WERI-Rb-1 (cell line): Measurements from ENCODE around the gene ZNF81.
A peak's percentile ranks its signal among the peaks of the same experiment; 100 is the strongest.
"Not testable (repeated sequence)": the region's sequence is repeated elsewhere in the genome, so short reads cannot be mapped to it uniquely, and the experiment has no call there.

ENCODE experiments used
- DNase-seq: peaks from one replicate; pipeline ENCODE4 v3.0.0-alpha.2; 2020
- H3K27ac ChIP-seq: fragments of 250-450 bp; sonication (Bioruptor Pico); 2 replicates; pipeline ENCODE4 v1.5.1; 2020; ENCODE audit warnings: mild to moderate bottlenecking, moderate library complexity
- H3K27me3 ChIP-seq: fragments of 250-450 bp; sonication (Bioruptor Pico); 2 replicates; pipeline ENCODE4 v1.5.1; 2021; ENCODE audit warnings: mild to moderate bottlenecking, low read depth, moderate library complexity; ENCODE audit not compliant: insufficient read depth, severe bottlenecking
- H3K36me3 ChIP-seq: fragments of 250-450 bp; sonication (Bioruptor Pico); 2 replicates; pipeline ENCODE4 v1.5.1; 2020; ENCODE audit warnings: mild to moderate bottlenecking, moderate library complexity
- H3K4me3 ChIP-seq: 2 replicates; pipeline ENCODE4 v1.5.1; 2011; ENCODE audit warnings: low read depth, mild to moderate bottlenecking, control low read depth, low read length
- H3K9me3 ChIP-seq: fragments of 250-450 bp; sonication (Bioruptor Pico); 2 replicates; pipeline ENCODE4 v1.5.1; 2021; ENCODE audit warnings: mild to moderate bottlenecking, moderate library complexity; ENCODE audit not compliant: severe bottlenecking
- CTCF ChIP-seq: IDR thresholded peaks from 2 replicates; pipeline ENCODE4 v1.5.1; 2011; ENCODE audit warnings: low read depth, mild to moderate bottlenecking, control low read depth, inconsistent platforms, low read length

Gene ZNF81

DNA sequence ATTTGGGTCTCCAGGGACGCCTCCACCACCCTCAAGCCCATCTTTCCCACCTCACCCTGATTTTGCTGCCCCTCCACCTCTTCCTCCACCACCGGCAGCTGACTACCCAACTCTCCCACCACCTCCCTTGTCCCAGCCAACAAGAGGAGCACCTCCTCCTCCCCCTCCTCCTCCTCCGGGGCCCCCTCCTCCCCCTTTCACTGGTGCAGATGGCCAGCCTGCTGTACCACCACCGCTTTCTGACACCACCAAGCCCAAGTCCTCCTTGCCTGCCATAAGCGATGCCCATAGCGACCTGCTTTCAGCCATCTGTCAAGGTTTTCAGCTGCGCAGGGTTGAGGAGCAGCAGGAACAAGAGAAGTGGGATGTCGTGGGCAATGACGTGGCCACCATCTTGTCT, 32.4 kb upstream of the ZNF81 start:
- DNase-seq, result no peak
- Histone ChIP-seq H3K36me3 (no peaks in the 10 kb centered on the region), H3K9me3 (no peaks in the 10 kb centered on the region), H3K4me3 (no peak overlapping the region), H3K27me3 (peaks cover 7% of the 10 kb centered on the region), H3K27ac (no peak overlapping the region)
- no peak for TF ChIP-seq CTCF

GRCh38 chrX:47805844-47806243, 30.9 kb upstream of the ZNF81 start:
- H3K4me3 ChIP-seq, H3K9me3 ChIP-seq, H3K27me3 ChIP-seq, DNase-seq, H3K27ac ChIP-seq, H3K36me3 ChIP-seq: not testable (repeated sequence)

- not testable (repeated sequence) for H3K4me3 ChIP-seq, H3K27ac ChIP-seq, H3K27me3 ChIP-seq, H3K9me3 ChIP-seq, DNase-seq, H3K36me3 ChIP-seq
Observed at GRCh38 chrX:47806415-47807271, 30.1 kb upstream of the ZNF81 start.

DNA sequence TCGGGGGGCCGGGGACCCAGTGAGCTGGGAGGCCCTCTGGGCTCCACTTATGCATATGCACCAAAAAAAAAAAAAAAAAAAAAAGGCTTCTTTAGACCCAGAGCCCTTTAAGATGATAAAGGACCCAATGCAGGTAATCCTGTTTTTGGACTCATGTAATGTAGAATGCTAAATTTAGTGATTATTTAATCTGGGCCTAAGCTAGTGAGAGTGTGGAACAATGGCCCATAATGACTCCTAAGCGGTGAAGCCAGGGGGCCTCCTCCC, 29.5 kb upstream of the ZNF81 start:
- not testable (repeated sequence) for H3K36me3 ChIP-seq, H3K27ac ChIP-seq, DNase-seq, H3K4me3 ChIP-seq, H3K27me3 ChIP-seq, H3K9me3 ChIP-seq

- Histone ChIP-seq H3K36me3 (no peaks in the 10 kb centered on the region), H3K27ac (no peak overlapping the region), H3K9me3 (no peaks in the 10 kb centered on the region), H3K4me3 (no peak overlapping the region), H3K27me3 (peaks cover 7% of the 10 kb centered on the region)
- peak; percentile 43 for DNase-seq
- no peak for TF ChIP-seq CTCF
Observed at GRCh38 chrX:47807548-47807947, 29.2 kb upstream of the ZNF81 start.

DNA sequence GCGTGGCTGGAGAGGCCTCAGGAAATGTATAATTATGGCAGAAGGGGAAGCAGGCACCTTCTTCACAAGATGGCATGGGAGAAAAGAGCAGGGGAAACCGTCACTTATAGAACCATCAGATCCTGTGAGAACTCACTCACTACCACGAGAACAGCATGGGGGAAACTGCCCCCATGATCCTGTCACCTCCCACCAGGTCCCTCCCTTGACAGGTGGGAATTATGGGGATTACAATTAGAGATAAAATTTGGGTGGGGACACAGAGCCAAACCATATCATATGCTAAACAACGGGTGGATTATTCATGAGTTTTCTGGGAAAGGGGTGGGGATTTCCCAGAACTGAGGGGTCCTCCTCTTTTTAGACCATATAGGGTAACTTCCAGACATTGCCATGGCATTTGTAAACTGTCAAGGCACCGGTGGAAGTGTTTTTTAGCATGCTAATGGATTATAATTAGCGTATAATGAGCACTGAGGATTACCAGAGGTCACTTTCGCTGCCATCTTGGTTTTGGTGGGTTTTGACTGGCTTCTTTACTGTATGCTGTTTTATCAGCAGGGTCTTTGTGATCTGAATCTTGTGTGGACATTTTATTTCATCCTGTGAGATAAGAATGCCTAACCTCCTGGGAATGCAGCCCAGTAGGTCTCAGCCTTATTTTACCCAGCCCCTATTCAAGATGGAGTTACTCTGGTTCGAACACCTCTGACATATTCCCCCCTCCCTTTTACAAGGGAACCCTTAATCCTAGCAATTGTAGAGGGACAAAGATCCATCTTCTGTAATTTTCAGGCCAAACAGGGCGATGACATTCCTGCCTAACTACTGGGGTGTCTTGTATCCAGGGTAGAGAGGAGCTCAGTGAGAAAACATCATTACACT, 27.6 kb upstream of the ZNF81 start:
- DNase-seq, result no peak
- H3K9me3 ChIP-seq, result no peaks in the 10 kb centered on the region
- H3K4me3 ChIP-seq, result no peak overlapping the region
- H3K27ac ChIP-seq, result no peak overlapping the region
- peaks cover 7% of the 10 kb centered on the region for H3K27me3 ChIP-seq
- TF ChIP-seq CTCF, result no peak
- no peaks in the 10 kb centered on the region for H3K36me3 ChIP-seq

DNA sequence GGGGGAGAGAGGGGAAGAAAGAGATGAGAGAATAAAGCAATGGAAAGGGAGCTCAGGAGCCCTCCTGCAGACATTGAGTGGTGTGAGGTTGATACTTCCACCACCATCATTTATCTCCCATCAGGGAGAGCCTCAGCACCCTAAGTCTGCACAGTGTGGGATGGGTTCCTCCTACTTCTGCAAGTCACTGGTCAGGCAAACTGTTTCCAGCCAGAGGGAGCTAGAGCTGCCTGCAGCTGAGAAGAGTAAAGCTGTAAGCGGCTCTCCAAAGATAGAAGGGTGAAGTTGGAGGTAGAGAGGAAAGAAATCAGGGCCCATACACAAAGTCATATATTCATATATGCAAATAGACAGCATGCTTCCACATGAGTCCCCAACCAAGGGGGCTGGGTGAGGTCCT, 21.9 kb upstream of the ZNF81 start:
- H3K9me3 ChIP-seq, result peaks cover 4% of the 10 kb centered on the region
- H3K27ac ChIP-seq, result no peak overlapping the region
- TF ChIP-seq CTCF, result 0 out of 2 replicates have a peak, but pooled peaks have one; percentile 20
- no peak for DNase-seq
- no peaks in the 10 kb centered on the region for H3K36me3 ChIP-seq
- no peak overlapping the region for H3K4me3 ChIP-seq
- H3K27me3 ChIP-seq, result peaks cover 13% of the 10 kb centered on the region
